MM.1S (cell line): ENCODE measurements around the gene SH3PXD2A.

Source experiments
- CTCF ChIP-seq: fragments of 300-600 bp; sonication (generic); IDR thresholded peaks from 2 replicates; pipeline ENCODE4 v1.5.1; 2016; ENCODE audit warnings: antibody characterized with exemption, low read length, mixed read lengths
- EZH2 ChIP-seq: fragments of 300-600 bp; sonication (generic); optimal IDR thresholded peaks from 2 replicates; pipeline ENCODE3; 2017; ENCODE audit warnings: low read depth, mild to moderate bottlenecking, antibody characterized with exemption, low read length, mixed read lengths
- EZH2phosphoT487 ChIP-seq: fragments of 300-600 bp; sonication (generic); IDR thresholded peaks from 2 replicates; pipeline ENCODE4 v1.6.1; 2018; ENCODE audit warnings: antibody characterized with exemption, low read length

GRCh38 chr10:103829278-103829677 lies 26.1 kb downstream of the SH3PXD2A start:
- TF ChIP-seq CTCF (no peak), EZH2phosphoT487 (no peak), EZH2 (no peak)
